Skeletal muscle cell (primary cell): Measurements from ENCODE around the gene ATP5ME.

Experiments
- DNase-seq: peaks from one replicate; pipeline ENCODE4 v3.0.0-alpha.2; 2010; ENCODE audit warnings: low read depth
- H3K4me3 ChIP-seq: 2 replicates; pipeline ENCODE4 v1.5.1; 2011; ENCODE audit warnings: low read depth, mild to moderate bottlenecking, control low read depth, low read length, moderate library complexity

ATP5ME gene

DNA sequence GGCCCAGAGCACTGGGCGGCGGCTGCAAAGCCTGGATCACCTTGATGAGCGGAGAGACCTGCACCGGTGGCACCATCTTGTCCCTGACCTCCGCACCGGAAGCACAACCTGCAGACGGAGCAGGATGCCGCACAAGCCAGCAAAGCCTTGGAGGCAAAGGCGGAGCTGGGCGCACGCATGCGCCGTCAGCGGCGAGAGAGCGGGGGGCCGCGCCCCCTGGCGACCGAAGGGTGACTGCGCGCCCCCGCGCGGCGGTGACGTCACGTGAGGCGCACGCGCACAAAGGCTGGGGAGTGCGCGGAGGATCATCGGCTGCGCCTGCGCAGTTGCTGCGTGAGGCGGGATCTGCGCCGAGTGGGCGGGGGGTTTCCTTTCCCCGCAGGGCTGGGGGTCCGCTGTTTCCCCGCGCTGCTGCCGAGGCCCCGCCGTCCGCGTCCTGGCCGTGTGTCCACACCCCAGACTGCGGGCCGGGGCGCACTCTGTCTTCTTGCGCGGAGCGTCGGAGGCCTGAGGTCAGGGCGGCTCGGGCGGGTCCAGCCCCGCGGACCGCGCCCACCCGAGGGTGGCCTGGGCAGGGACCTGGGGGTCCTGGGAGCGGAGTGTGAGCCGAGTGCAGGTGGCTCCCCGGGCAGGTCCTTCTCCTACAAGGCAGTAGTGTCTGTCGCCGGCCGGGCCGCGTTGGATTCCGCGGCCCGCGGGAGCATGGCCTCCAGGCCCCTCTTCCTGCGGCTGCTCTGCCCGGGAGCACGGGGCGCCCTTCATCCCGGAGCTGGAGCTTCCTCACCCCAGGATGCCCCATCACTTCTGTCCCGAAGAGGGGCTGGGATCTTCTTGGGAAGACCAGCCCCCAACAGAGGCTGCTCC, at the start of gene ATP5ME, which contains the start of gene MYL5:
Gene ATP5ME (minus strand): TSS at position 105 of the 864 bp plus-strand sequence. CDS start 29 bp downstream, at position 76.
Gene MYL5 (plus strand): TSS at position 371 of the 864 bp plus-strand sequence. CDS start 3,485 bp downstream, outside the sequence.
- peak; percentile 81 for DNase-seq
- H3K4me3 ChIP-seq, result peak within 1 kb of the TSS; percentile 92

- H3K4me3 ChIP-seq, result no peak overlapping the region
- no peak for DNase-seq
Measured at GRCh38 chr4:722851-723360, 48.8 kb upstream of the ATP5ME start.

GRCh38 chr4:722169-722725, 48.2 kb upstream of the ATP5ME start:
- DNase-seq, result no peak
- H3K4me3 ChIP-seq, result no peak overlapping the region

GRCh38 chr4:721261-722168, 47.4 kb upstream of the ATP5ME start:
- no peak for DNase-seq
- H3K4me3 ChIP-seq, result no peak overlapping the region

GRCh38 chr4:720111-720860, 46.2 kb upstream of the ATP5ME start:
- H3K4me3 ChIP-seq, result no peak overlapping the region
- DNase-seq, result no peak

DNA sequence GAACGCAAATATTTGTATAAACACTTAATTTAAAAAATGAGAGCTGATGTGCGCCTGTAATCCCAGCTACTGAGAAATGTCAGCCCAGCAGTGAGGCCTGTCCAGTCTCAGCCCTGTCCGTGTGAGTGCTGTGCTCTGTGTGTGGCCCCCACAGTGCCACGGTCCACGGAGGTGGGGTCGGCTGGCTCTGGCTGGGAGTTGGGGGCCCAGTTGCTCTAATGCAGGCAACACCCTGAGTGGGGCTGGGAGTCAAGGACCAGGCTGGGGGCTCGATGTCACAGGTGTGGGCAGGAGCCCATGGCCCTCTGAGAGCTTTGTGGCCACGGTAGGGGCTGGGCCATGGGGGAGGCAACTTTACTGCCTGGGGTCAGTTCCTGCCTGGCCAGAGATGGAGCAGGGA, 44.4 kb upstream of the ATP5ME start:
- no peak for DNase-seq
- no peak overlapping the region for H3K4me3 ChIP-seq

DNA sequence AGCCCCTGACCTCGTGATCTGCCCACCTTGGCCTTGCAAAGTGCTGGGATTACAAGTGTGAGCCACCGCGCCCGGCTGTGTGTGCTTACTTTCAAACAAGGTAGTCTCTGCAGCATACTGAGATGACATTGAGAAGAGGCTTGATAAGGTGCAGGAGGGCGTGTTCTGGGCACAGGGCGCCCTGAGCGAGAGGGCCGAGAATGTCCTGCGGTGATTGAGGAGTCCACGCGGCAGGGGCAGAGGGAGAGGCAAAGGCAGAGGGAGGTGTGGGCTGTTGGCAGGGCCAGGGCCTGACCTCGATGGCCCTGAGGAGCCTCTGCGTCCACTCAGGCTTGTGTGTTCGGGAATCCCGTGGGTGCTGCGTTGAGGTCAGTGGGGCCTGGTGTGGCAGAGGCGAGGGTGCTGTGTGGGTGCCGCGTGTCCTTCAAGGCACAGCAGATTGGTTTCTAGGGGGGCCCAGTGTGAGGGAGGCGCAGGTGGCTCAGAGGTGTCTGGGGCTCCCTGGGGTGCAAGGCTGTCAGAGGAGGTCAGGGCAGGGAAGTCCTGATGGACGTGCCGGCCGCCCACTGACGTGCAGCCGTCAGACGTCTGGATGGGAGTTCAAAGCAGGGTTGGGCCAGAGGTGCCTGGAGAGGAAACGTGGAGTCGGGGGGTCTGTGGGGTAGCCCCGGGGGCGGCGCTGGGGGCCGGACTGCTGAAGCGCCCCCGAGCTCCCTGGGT, 43.7 kb upstream of the ATP5ME start:
- DNase-seq, result no peak

GRCh38 chr4:714087-714486, 40.0 kb upstream of the ATP5ME start:
- no peak for DNase-seq
- H3K4me3 ChIP-seq, result no peak overlapping the region

More for the DNA sequence above, 43.7 kb upstream of the ATP5ME start:
- no peak overlapping the region for H3K4me3 ChIP-seq

GRCh38 chr4:712916-713632, 39.0 kb upstream of the ATP5ME start:
- DNase-seq, result no peak
- no peak overlapping the region for H3K4me3 ChIP-seq

GRCh38 chr4:712093-712492, 38.0 kb upstream of the ATP5ME start:
- DNase-seq, result no peak
- no peak overlapping the region for H3K4me3 ChIP-seq

DNA sequence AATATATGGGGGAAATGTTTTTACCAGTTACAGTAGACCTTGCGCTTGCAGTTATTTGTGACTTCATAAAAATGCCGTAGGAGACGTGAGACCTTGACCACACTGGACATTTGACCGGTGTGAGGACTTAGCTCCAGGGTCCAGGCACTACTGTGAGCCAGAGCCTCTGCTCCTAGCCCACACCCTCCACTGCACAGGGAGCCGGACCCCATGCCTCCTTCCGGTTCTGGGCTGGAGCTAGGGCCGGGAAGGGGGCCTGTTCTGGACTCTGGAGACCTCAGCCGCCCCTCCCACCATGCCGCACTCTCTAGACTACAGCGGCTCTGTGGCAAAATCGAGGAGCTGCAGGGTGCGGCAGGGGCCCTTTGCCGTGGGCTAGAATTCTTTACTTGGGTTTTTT, 36.8 kb upstream of the ATP5ME start:
- no peak for DNase-seq
- no peak overlapping the region for H3K4me3 ChIP-seq

GRCh38 chr4:710116-710515, 36.0 kb upstream of the ATP5ME start:
- H3K4me3 ChIP-seq, result no peak overlapping the region
- no peak for DNase-seq

GRCh38 chr4:709348-709747, 35.3 kb upstream of the ATP5ME start:
- no peak for DNase-seq
- no peak overlapping the region for H3K4me3 ChIP-seq

GRCh38 chr4:708631-708933, 34.5 kb upstream of the ATP5ME start:
- DNase-seq, result no peak
- H3K4me3 ChIP-seq, result no peak overlapping the region

- no peak overlapping the region for H3K4me3 ChIP-seq
- DNase-seq, result no peak
Measured at GRCh38 chr4:707929-708630, 34.0 kb upstream of the ATP5ME start.

DNA sequence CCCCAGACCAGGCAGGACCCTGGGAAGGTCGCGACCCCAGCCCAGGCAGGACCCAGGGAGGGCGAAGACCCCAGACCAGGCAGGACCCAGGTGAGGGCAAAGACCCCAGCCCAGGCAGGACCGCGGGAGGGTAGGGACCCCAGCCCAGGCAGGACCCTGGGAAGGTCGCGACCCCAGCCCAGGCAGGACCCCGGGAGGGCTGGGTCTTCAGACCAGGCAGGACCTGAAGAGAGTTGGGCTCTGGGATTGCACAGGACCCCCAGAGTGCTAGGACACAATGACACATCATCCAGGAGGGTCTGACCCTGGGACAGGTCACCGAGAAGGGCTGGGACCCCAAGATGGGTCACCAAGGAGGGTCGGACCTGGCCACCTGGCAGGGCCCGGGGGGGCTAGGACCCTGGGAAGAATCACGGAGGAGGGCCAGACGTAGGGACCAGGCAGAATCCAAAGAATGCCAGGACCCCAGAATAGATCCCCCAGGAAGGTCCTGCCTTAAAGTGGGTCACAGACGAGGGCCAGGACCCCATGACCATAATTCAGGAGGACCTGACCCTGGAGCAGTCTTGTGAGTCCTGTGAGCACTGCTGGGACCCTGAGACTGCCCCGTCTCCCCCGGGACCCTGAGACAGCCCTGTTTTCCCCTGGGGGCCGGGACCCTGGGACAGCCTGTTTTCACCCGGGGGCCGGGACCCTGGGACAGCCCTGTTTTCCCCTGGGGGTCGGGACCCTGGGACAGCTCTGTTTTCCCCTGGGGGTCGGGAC, 32.9 kb upstream of the ATP5ME start:
- no peak for DNase-seq
- peak overlapping the region; percentile 90 for H3K4me3 ChIP-seq
